ENCODE measurements around the gene ZNF792.
"Not testable (repeated sequence)": the region's sequence is repeated elsewhere in the genome, so short reads cannot be mapped to it uniquely, and the experiment has no call there.

Gene ZNF792

DNA sequence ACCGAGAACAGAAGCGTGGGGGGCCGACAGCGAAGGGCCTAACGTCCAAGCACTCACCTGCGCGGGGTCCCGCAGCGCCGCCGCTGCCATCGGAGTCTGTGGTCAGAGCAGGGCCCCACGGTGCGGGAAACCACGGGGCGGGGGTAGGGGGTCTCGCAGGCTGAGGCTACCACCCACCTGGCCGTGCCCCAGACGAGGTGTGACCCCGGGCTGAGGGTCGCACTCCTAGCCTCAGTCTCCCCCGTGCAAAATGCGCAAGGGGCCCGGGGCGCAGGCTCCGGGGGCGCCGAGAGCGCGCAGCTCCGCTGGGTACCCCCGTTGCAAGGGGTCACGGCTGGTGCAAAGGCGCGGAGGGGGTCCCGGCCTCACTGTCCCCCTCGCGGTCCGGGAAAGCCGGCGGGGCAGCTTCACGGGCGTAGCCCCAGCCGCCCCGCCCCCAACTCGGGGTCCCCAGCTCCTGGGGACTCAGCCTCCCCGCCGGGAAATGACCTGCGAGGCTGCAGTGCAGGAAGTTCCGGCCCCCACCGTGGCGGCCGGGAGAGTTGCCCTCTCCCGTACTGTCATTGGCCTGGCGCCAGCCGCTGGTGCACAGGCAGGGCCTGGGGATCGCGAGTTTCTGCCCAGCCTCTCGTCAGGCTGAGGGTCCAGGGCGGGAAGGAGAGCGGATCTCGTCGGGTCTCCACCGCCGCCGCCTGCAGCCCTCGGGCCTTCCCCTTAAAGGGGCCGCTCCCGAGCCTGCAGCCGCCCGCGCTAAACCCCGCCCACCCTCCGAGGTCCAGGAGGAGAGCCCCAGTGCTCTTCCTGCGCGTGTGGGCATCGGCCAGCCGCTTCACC, at the start of gene ZNF792:
Gene ZNF792 (minus strand): TSS at position 657 of the 834 bp plus-strand sequence. CDS start 567 bp downstream, at position 90.
- peak; percentile 64 for DNase-seq

GRCh38 chr19:35013041-35013819, 49.2 kb upstream of the ZNF792 start:
- DNase-seq, result no peak

DNA sequence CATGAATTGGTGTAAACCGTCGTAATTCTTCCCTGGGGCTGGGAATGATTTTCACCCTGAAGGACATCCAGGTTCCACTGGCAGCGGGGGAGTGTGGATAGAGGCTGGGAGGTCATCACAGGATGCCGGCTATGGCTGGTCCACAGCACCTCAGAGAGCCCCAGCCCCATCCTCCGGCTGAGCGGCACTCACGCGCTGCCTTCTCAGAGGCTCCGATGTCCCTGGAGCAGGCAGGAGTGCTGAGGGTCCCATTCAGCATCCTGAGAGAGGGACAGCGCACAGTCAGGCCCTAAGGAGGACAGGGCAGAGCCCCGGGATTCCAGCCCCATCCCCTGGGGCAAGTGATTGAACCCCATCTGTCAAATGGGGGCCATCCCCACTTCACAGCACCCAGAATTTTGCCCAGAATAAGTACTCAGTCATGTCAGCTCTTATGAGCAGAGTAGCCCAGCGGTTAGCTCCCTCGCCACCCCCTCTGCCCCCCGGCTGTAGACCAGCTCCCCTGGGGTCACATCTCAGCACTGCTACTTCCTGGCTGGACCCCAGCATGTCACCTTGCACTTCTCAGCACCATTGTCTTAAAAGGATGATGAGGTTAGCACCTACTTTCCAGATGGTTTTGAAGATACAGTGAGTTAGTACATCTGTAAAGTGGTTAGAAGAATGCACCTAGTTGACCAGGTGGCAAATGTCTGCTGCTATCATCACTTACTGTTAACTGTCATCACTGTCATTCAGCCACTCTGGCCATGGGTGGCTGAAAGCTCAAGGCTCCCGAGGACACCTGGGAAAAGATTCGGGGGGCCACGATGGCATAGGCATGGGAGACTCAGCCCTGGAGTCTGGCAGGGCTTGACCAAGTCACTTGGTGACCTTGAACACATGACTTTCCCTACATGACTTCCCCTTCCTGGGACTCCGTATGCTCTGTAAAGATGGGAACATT, 48.0 kb upstream of the ZNF792 start:
- DNase-seq, result no peak

- no peak for DNase-seq
Measured at GRCh38 chr19:35011091-35011689, 47.2 kb upstream of the ZNF792 start.

DNA sequence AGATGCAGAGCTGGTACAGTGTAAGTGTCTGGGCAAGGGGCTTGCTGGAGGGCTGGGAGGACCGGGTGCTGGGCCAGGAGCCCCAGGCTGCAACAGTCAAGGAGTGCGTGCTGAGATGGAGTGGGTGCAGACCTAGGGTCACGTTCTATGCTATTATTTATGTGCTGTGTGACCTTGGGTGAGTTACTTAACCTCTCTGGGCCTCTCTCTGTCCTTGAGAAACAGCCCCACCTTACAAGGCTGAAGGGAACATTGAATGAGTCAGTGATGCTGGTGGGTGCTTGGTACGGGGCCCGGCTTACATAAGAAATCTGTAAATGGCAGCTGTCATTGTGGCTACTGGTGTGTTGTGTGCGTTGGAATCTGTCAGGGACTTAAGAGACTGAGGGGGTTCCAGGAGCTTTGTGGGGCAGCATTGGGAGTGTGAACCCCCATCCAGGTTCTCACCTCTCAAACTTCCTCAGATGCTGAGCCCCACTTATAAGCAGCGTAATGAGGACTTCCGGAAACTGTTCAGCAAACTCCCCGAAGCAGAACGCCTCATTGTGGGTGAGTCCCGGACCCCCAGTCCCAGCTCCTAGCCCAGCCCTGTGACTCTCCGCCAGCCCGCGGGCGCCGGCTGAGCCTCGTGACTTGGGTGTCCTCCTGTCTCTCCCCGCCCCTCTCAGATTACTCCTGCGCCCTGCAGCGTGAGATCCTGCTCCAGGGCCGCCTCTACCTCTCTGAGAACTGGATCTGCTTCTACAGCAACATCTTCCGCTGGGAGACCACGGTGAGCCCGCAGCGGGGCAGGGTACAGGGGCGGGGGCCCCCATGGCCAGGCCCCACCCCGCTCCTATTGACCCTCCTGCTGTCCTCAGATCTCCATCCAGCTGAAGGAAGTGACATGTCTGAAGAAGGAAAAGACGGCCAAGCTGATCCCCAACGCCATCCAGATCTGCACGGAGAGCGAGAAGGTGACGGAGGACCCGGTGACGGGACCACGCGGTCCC, 45.7 kb upstream of the ZNF792 start:
- no peak for DNase-seq

GRCh38 chr19:35008891-35009341, 44.9 kb upstream of the ZNF792 start:
- DNase-seq, result no peak

- not testable (repeated sequence) for DNase-seq
Measured at GRCh38 chr19:35007427-35007826, 43.4 kb upstream of the ZNF792 start.

DNA sequence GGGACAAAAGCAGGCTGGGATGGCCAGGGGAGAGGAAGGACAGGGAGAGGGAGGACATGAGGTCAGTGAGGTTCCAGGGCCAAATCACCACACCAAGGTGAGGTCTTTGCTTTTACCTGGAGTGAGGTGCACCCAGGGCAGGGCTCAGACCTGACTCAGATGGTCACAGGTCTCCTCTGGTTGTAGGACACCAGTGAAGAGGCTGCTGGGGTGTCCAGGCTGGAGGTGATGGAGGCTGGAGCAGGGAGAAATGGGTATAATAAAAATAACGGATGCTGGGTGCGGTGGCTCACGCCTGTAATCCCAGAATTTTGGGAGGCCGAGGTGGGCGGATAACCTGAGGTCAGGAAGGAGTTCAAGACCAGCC, 43.0 kb upstream of the ZNF792 start:
- DNase-seq, result no peak

DNA sequence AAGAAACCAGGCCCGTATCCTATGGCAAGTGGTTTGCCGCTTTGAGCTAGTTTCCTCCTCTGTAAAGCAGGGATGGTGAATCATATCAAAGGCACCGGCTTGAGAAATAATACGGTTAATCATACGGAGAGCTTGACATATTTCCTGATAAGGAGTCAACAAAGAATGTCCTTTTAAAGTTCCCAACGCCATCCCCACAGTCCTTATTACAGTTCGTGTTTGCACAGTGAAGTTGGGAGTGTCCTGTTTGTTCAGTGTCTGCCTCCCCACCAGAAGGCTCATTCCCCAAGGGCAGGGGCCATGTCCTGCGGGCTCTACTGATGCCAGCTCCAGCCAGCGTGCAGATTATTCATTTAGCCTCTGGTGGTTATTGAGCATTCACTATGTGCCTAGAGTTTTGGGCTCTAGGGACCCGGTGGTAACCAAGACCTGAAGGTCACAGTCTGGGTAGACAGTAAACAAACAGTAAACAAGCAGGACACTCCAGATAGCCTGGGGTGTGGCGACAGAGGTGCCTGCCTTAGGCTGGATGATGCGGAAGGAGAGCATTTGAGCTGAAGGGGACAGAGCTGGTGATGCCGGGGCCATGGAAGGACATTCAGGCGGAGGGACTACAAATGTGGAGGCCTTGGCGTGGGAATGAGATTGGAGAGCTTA, 42.4 kb upstream of the ZNF792 start:
- no peak for DNase-seq

- not testable (repeated sequence) for DNase-seq
Measured at GRCh38 chr19:35006007-35006341, 41.9 kb upstream of the ZNF792 start.

GRCh38 chr19:35005256-35005977, 41.4 kb upstream of the ZNF792 start:
- no peak for DNase-seq

DNA sequence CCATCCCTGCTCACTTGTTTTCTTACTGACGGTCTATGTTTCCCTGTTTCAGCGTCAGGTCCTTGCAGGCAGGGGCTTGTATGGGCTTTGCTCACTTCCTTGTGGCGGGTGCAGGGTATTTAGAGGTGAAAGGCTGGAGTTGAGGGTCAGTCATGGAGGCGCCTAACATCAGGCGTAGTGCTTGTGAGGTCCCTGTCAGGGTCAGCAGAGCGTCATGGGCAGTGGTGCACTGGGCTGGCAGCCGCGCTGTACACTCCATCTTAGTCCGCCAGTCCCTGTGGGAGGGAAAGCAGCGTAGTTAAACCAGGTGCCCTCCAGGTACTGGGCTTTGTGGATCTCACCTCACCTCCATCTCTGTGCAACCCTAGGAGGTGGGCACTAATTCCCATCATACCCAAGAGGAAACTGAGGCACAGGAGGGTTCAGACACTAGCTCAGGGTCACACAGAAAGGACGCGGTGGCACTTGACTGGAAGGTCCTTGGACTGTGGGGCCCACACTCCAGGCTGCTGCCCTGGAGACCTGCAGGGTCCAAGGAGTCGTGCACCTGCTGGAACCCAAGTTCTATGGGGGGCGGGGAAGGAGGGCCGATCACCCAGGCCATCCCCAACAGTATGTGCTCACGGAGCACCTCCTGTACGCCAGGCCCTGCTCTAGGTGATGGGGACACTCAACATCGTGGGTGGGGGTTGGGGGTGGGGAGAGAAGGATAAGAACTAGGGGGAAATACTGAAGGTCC, 40.7 kb upstream of the ZNF792 start:
- no peak for DNase-seq

- DNase-seq, result no peak
Measured at GRCh38 chr19:35002037-35002535, 38.1 kb upstream of the ZNF792 start.

- peak; percentile 43 for DNase-seq
Measured at GRCh38 chr19:35000647-35001501, 36.8 kb upstream of the ZNF792 start.

- no peak for DNase-seq
Measured at GRCh38 chr19:35000338-35000646, 36.3 kb upstream of the ZNF792 start.

DNA sequence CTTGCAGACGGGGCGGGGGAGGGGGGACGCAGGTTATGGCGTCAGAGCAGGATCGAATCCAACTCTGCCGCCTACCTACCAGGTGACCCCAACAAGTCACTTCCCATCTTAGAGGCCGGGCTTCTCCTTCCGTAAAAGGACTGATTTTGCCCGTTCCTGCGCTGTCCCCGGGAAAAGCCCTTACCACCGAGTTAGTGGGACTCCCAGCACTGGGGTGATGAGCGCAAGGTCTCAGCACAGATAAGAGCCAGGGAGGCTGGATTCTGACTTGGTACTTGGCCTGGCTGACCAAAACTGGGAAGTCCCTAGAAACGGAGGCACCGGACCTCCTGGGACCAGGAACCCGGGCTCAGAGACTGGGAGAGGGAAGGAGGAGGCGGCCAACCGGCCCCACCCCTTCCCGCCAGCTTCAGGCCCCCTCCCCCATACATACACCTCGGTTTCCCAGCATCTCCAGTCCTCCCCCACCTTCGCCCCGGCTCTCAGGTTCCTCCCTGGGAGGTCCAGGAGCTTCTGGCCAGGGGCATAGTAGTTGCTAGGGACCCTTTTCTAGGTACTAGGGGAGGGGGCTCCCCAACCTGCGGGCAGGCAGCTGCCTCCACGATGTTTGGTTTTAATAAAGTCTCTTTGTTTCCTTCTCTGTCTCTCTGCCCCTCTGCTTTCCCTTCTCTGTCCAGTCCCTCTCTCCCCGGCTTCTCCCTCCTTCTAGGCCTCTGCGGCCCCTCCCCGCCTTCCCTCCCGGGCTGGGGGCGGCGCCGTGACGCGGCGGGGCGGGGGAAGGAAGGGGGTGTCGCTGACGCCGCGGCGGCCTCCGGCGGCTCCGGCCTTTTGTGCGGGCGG, 35.7 kb upstream of the ZNF792 start, which contains the start of gene GRAMD1A:
Gene GRAMD1A (plus strand): TSS at position 826 of the 840 bp plus-strand sequence. CDS start 156 bp downstream, outside the sequence.
- DNase-seq, result peak; percentile 88

Data from NCI-H748 treated with DMSO at 0.1 percent for 48 hours (cell line).